Measurements from ENCODE around the gene CDH19.

Gene CDH19

DNA sequence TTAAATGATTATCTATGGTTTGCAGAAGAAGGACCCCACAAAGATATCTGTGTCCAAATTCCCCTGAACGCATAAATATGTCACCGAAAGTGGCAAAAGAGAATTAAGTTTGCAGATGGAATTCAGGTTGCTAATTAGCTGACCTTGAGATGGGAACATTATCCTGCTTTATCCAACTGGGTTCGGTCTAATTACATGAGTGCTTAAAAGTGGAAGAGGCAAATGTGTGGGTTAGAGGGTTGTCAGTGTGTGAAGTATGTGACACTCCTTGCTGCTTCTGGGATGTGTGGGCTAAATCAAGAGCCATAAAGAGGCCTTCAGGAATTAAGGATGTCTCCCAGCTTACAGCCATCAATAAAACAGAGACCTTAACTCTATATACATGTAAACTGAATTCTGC lies 53.5 kb downstream of the CDH19 start:
- no peak overlapping the region for H2AK5ac ChIP-seq (ENCODE audit: low read length)
- H2BK5ac ChIP-seq (ENCODE audit: low read length): no peak overlapping the region
- no peak overlapping the region for H3K4ac ChIP-seq (ENCODE audit: low read depth, low read length)
- H2BK15ac ChIP-seq (replicated peaks; ENCODE audit: low read depth): no peak overlapping the region
- no peak overlapping the region for H3K18ac ChIP-seq (ENCODE audit: low read length)
- H3K4me3 ChIP-seq (ENCODE audit: low read length): no peak overlapping the region
- H3K56ac ChIP-seq (ENCODE audit: low read length): no peak overlapping the region
- H4K5ac ChIP-seq (ENCODE audit: low read length): no peak overlapping the region
- no peaks in the 10 kb centered on the region for H3K79me2 ChIP-seq (ENCODE audit: control insufficient read depth, insufficient read depth, low read length)
- no peak overlapping the region for H3K27ac ChIP-seq (ENCODE audit: low read depth, low read length)
- H3K27me3 ChIP-seq (ENCODE audit: insufficient read depth, low read length, poor library complexity): no peaks in the 10 kb centered on the region
- no peak for DNase-seq
- no peak overlapping the region for H3K4me2 ChIP-seq (ENCODE audit: low read length)
- no peaks in the 10 kb centered on the region for H3K4me1 ChIP-seq (ENCODE audit: control insufficient read depth, low read depth, low read length)
- no peak overlapping the region for H2BK120ac ChIP-seq (ENCODE audit: low read depth, low read length)
- no peak overlapping the region for H3K23ac ChIP-seq (ENCODE audit: low read length)
- H3K79me1 ChIP-seq (ENCODE audit: low read length): no peaks in the 10 kb centered on the region
- WGBS (ENCODE audit: extremely low coverage, insufficient coverage, low lambda C conversion rate): no CpG with 5 or more reads among the region's 3 CpGs
- H3K36me3 ChIP-seq (ENCODE audit: control insufficient read depth, insufficient read depth, low read length): no peaks in the 10 kb centered on the region
- H3K9ac ChIP-seq (ENCODE audit: low read length): no peak overlapping the region
- no peak overlapping the region for H4K8ac ChIP-seq (ENCODE audit: low read depth, low read length)

DNA sequence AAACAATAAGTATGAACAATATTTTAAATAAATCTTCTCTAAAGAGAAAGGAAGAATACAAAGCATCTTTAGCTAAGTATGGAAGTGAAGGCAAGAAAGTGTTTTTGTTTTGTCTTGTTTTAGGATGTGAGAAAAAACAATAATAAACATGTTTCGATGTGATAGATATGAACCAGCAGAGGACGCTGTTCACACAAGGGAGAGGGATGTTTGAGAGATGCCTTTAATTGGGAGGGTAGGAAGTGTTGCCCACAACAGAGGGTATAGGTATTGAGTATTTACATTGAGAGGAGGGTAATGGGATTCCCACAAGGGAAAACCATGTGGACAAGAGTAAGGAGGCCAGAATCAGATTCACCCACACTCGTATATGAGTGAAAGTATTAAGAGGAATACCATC lies 55.1 kb downstream of the CDH19 start:
- Histone ChIP-seq H3K4ac (ENCODE audit: low read depth, low read length) (no peak overlapping the region), H3K4me1 (ENCODE audit: control insufficient read depth, low read depth, low read length) (no peaks in the 10 kb centered on the region), H3K36me3 (ENCODE audit: control insufficient read depth, insufficient read depth, low read length) (no peaks in the 10 kb centered on the region), H4K8ac (ENCODE audit: low read depth, low read length) (no peak overlapping the region), H3K9ac (ENCODE audit: low read length) (no peak overlapping the region), H3K27ac (ENCODE audit: low read depth, low read length) (no peak overlapping the region), H2BK120ac (ENCODE audit: low read depth, low read length) (no peak overlapping the region), H3K79me2 (ENCODE audit: control insufficient read depth, insufficient read depth, low read length) (no peaks in the 10 kb centered on the region), H2BK5ac (ENCODE audit: low read length) (no peak overlapping the region), H3K18ac (ENCODE audit: low read length) (no peak overlapping the region), H2AK5ac (ENCODE audit: low read length) (no peak overlapping the region), H3K56ac (ENCODE audit: low read length) (no peak overlapping the region), H3K27me3 (ENCODE audit: insufficient read depth, low read length, poor library complexity) (no peaks in the 10 kb centered on the region), H3K79me1 (ENCODE audit: low read length) (no peaks in the 10 kb centered on the region), H2BK15ac (replicated peaks; ENCODE audit: low read depth) (no peak overlapping the region), H3K23ac (ENCODE audit: low read length) (no peak overlapping the region), H4K5ac (ENCODE audit: low read length) (no peak overlapping the region), H3K4me3 (ENCODE audit: low read length) (no peak overlapping the region), H3K4me2 (ENCODE audit: low read length) (no peak overlapping the region)
- WGBS (ENCODE audit: extremely low coverage, insufficient coverage, low lambda C conversion rate): no CpG with 5 or more reads among the region's 3 CpGs
- peak; percentile 66 for DNase-seq

DNA sequence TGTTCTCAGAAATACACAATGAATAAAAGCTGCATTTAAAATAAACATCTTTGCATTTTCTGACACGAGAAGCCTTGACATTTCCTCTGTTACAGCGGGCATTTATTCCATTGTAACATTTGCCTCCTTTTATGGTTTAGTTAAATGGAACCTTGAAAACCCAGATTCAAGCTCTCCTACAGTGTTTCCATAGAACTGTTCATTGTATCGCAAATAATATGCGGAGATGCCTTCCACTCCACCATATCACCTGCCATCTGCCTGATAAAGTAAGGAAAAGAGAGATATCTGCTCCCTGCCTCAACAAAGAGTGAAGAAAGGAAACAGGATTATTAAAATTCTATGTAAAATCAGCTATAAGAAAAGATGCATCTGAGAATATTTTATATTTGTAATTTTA lies 69.8 kb downstream of the CDH19 start:
- Histone ChIP-seq H3K56ac (ENCODE audit: low read length) (no peak overlapping the region), H2BK120ac (ENCODE audit: low read depth, low read length) (no peak overlapping the region), H4K5ac (ENCODE audit: low read length) (no peak overlapping the region), H3K4me2 (ENCODE audit: low read length) (no peak overlapping the region), H3K27me3 (ENCODE audit: insufficient read depth, low read length, poor library complexity) (no peaks in the 10 kb centered on the region), H4K8ac (ENCODE audit: low read depth, low read length) (no peak overlapping the region), H3K79me2 (ENCODE audit: control insufficient read depth, insufficient read depth, low read length) (no peaks in the 10 kb centered on the region), H3K4me3 (ENCODE audit: low read length) (no peak overlapping the region), H2AK5ac (ENCODE audit: low read length) (no peak overlapping the region), H3K4ac (ENCODE audit: low read depth, low read length) (no peak overlapping the region), H2BK15ac (replicated peaks; ENCODE audit: low read depth) (no peak overlapping the region), H3K36me3 (ENCODE audit: control insufficient read depth, insufficient read depth, low read length) (no peaks in the 10 kb centered on the region), H3K18ac (ENCODE audit: low read length) (no peak overlapping the region), H3K23ac (ENCODE audit: low read length) (no peak overlapping the region), H2BK5ac (ENCODE audit: low read length) (no peak overlapping the region), H3K9ac (ENCODE audit: low read length) (no peak overlapping the region), H3K27ac (ENCODE audit: low read depth, low read length) (no peak overlapping the region), H3K4me1 (ENCODE audit: control insufficient read depth, low read depth, low read length) (no peaks in the 10 kb centered on the region), H3K79me1 (ENCODE audit: low read length) (no peaks in the 10 kb centered on the region)
- WGBS (ENCODE audit: extremely low coverage, insufficient coverage, low lambda C conversion rate): no CpG with 5 or more reads among the region's 4 CpGs
- DNase-seq: no peak

DNA sequence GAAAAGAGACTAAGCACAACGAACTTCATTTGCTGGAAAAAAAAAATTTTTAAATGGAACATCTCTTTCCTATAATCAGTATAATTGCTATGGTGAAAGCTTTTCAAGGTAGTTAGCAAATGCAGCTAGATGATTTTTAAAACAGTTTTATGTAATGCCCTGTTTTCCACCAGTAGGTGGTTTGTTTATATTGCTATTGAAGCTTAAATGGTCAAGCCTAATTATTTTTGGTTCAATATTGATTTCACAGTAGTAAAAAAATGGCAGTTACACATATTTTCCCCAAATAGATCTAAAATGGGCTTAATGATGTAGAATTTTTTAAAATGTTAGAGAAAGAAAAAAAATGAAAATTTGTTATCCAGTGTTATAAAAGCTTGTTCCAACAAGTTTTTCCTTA lies 70.2 kb downstream of the CDH19 start:
- Histone ChIP-seq H3K56ac (ENCODE audit: low read length) (no peak overlapping the region), H4K8ac (ENCODE audit: low read depth, low read length) (no peak overlapping the region), H3K4ac (ENCODE audit: low read depth, low read length) (no peak overlapping the region), H3K9ac (ENCODE audit: low read length) (no peak overlapping the region), H3K79me2 (ENCODE audit: control insufficient read depth, insufficient read depth, low read length) (no peaks in the 10 kb centered on the region), H2BK5ac (ENCODE audit: low read length) (no peak overlapping the region), H3K4me3 (ENCODE audit: low read length) (no peak overlapping the region), H3K18ac (ENCODE audit: low read length) (no peak overlapping the region), H3K36me3 (ENCODE audit: control insufficient read depth, insufficient read depth, low read length) (no peaks in the 10 kb centered on the region), H4K5ac (ENCODE audit: low read length) (no peak overlapping the region), H3K79me1 (ENCODE audit: low read length) (no peaks in the 10 kb centered on the region), H3K27me3 (ENCODE audit: insufficient read depth, low read length, poor library complexity) (no peaks in the 10 kb centered on the region), H3K4me1 (ENCODE audit: control insufficient read depth, low read depth, low read length) (no peaks in the 10 kb centered on the region), H2BK15ac (replicated peaks; ENCODE audit: low read depth) (no peak overlapping the region), H3K27ac (ENCODE audit: low read depth, low read length) (no peak overlapping the region), H3K4me2 (ENCODE audit: low read length) (no peak overlapping the region), H2AK5ac (ENCODE audit: low read length) (no peak overlapping the region), H3K23ac (ENCODE audit: low read length) (no peak overlapping the region), H2BK120ac (ENCODE audit: low read depth, low read length) (no peak overlapping the region)
- DNase-seq: no peak
- WGBS (ENCODE audit: extremely low coverage, insufficient coverage, low lambda C conversion rate): no CpG with 5 or more reads among the region's 1 CpG

DNA sequence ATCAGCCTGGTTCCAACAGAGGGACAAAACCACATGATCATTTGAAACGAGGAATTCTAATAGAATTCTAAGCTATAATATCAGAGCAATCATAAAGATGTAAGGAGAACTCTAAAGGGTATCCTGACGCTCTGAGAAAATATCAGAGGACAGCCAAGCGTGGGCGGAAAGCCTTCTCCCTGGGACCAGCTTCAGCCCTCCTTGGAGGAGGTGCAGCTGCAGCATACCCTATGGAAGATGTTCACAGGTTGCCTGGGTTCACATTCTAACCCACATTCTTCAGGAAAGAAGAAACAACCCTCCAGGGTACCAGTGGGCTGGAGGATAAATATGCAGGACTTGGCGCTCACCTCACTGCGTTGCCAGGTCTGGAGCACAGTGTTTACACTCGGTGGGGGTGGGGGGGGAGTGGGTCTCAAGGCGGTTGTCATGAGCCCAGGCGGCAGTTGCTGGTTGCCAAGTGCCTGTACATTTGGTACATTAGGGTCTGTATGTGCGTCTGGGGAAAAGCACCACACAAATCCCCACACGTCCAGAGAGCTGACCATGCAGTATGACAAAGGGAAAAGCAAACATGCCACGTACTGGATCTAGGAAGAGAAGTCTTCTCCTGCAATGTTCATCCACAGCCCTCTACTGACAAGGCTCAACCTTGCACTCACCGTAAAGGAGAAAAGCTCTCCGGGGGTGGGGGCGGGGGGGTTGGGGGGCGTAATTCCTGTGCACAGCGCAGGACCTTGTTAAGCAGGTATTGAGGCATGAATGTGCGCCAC lies 80.5 kb downstream of the CDH19 start:
- WGBS (ENCODE audit: extremely low coverage, insufficient coverage, low lambda C conversion rate): no CpG with 5 or more reads among the region's 18 CpGs
- Histone ChIP-seq H3K18ac (ENCODE audit: low read length) (no peak overlapping the region), H2AK5ac (ENCODE audit: low read length) (no peak overlapping the region), H3K36me3 (ENCODE audit: control insufficient read depth, insufficient read depth, low read length) (no peaks in the 10 kb centered on the region), H4K8ac (ENCODE audit: low read depth, low read length) (no peak overlapping the region), H4K5ac (ENCODE audit: low read length) (no peak overlapping the region), H2BK5ac (ENCODE audit: low read length) (no peak overlapping the region), H3K56ac (ENCODE audit: low read length) (no peak overlapping the region), H3K79me2 (ENCODE audit: control insufficient read depth, insufficient read depth, low read length) (no peaks in the 10 kb centered on the region), H3K9ac (ENCODE audit: low read length) (no peak overlapping the region), H2BK120ac (ENCODE audit: low read depth, low read length) (no peak overlapping the region), H3K79me1 (ENCODE audit: low read length) (no peaks in the 10 kb centered on the region), H3K23ac (ENCODE audit: low read length) (no peak overlapping the region), H3K4me2 (ENCODE audit: low read length) (no peak overlapping the region), H2BK15ac (replicated peaks; ENCODE audit: low read depth) (no peak overlapping the region), H3K27ac (ENCODE audit: low read depth, low read length) (no peak overlapping the region), H3K4me1 (ENCODE audit: control insufficient read depth, low read depth, low read length) (no peaks in the 10 kb centered on the region), H3K4ac (ENCODE audit: low read depth, low read length) (no peak overlapping the region), H3K4me3 (ENCODE audit: low read length) (no peak overlapping the region), H3K27me3 (ENCODE audit: insufficient read depth, low read length, poor library complexity) (no peaks in the 10 kb centered on the region)
- DNase-seq: no peak

DNA sequence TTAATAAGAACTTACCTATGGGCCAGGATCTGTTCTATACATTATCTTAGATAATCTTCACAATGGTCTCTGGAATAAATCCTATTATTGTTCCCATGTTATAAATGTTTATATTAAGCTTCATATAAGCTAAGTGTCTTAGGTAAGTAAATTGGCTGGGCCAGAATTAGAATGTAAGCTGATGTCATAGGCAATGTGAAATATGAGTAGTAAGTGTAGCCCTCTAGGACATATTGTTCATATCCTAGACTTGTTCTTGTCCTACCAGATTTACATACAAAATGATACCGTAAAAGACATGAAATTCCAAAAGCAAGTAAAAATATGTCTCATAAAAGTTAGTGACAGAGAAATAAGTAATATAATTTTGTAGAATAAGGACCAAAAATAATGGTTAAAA lies 89.9 kb downstream of the CDH19 start:
- no peak overlapping the region for H2BK120ac ChIP-seq (ENCODE audit: low read depth, low read length)
- no peak for DNase-seq
- no peak overlapping the region for H3K23ac ChIP-seq (ENCODE audit: low read length)
- H3K56ac ChIP-seq (ENCODE audit: low read length): no peak overlapping the region
- H3K27me3 ChIP-seq (ENCODE audit: insufficient read depth, low read length, poor library complexity): no peaks in the 10 kb centered on the region
- H3K27ac ChIP-seq (ENCODE audit: low read depth, low read length): no peak overlapping the region
- H2AK5ac ChIP-seq (ENCODE audit: low read length): no peak overlapping the region
- no peaks in the 10 kb centered on the region for H3K4me1 ChIP-seq (ENCODE audit: control insufficient read depth, low read depth, low read length)
- no peaks in the 10 kb centered on the region for H3K79me1 ChIP-seq (ENCODE audit: low read length)
- no peak overlapping the region for H3K4me3 ChIP-seq (ENCODE audit: low read length)
- H3K18ac ChIP-seq (ENCODE audit: low read length): no peak overlapping the region
- H3K4ac ChIP-seq (ENCODE audit: low read depth, low read length): no peak overlapping the region
- H4K5ac ChIP-seq (ENCODE audit: low read length): no peak overlapping the region
- H2BK15ac ChIP-seq (replicated peaks; ENCODE audit: low read depth): no peak overlapping the region
- no peaks in the 10 kb centered on the region for H3K36me3 ChIP-seq (ENCODE audit: control insufficient read depth, insufficient read depth, low read length)
- no CpG with 5 or more reads among the region's 1 CpG for WGBS (ENCODE audit: extremely low coverage, insufficient coverage, low lambda C conversion rate)
- no peak overlapping the region for H3K9ac ChIP-seq (ENCODE audit: low read length)
- H3K79me2 ChIP-seq (ENCODE audit: control insufficient read depth, insufficient read depth, low read length): no peaks in the 10 kb centered on the region
- H4K8ac ChIP-seq (ENCODE audit: low read depth, low read length): no peak overlapping the region
- no peak overlapping the region for H2BK5ac ChIP-seq (ENCODE audit: low read length)
- H3K4me2 ChIP-seq (ENCODE audit: low read length): no peak overlapping the region
